ENCODE measurements around the gene DIABLO.
"Not testable (repeated sequence)": the region's sequence is repeated elsewhere in the genome, so short reads cannot be mapped to it uniquely, and the experiment has no call there.

DIABLO gene

GRCh38 chr12:122226366-122227125 is 694 bp upstream of the DIABLO start:
- peak overlapping the region; percentile 43 for H3K4me3 ChIP-seq (ENCODE audit: low read depth, low read length)
- no peak for DNase-seq (ENCODE audit: low read depth)

DNA sequence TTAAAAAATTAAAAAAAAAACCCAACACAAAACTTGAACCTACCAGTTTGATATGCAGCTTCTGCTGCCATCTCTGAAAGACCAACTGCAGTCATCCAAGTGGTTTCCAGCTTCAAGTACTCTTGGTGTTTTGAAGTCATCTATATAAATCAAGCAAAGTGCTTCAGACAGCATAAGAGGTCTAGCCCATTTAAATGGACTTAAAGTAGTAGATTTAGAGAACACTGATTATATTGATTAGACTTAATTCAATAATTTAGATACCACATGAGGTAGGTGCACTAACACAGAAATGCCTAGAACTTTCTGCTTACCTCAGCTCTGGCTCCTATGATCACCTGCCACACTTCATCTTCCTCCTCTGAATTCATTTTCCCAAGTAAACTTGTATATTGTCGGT is 9.4 kb downstream of the DIABLO start:
- no peak for DNase-seq (ENCODE audit: low read depth)
- no peak overlapping the region for H3K4me3 ChIP-seq (ENCODE audit: low read depth, low read length)

- H3K4me3 ChIP-seq (ENCODE audit: low read depth, low read length), result no peak overlapping the region
- DNase-seq (ENCODE audit: low read depth), result no peak
Measured at GRCh38 chr12:122215771-122216170, 10.1 kb downstream of the DIABLO start.

- no peak for DNase-seq (ENCODE audit: low read depth)
- H3K4me3 ChIP-seq (ENCODE audit: low read depth, low read length), result no peak overlapping the region
Measured at GRCh38 chr12:122208073-122208820, 17.6 kb downstream of the DIABLO start.

DNA sequence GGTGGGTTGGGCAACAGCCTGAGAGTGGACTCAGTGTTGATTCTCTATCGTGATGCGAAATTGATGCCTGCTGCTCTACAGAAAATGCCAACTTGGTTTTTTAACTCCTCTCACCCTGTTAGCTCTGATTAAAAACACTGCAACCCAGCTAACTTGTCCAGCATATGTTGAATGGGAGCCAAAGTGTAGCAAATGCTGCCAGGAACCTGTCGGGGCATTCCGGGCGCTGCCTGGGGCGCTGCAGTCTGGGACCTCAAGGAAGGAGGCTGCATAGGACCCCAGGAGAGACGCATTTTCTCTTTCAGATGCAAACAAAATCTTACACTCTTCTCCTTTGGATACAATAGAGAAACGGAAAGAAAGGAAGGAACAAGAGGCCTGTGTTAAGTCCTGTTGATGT is 18.5 kb downstream of the DIABLO start:
- no peak overlapping the region for H3K4me3 ChIP-seq (ENCODE audit: low read depth, low read length)
- DNase-seq (ENCODE audit: low read depth), result no peak

DNA sequence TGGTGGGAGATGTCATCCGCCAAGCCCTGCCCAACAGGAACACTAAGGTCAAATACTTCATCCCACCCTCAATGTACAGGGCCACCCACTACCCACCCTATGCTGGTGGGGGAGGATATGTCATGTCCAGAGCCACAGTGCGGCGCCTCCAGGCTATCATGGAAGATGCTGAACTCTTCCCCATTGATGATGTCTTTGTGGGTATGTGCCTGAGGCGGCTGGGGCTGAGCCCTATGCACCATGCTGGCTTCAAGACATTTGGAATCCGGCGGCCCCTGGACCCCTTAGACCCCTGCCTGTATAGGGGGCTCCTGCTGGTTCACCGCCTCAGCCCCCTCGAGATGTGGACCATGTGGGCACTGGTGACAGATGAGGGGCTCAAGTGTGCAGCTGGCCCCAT is 18.9 kb downstream of the DIABLO start:
- H3K4me3 ChIP-seq (ENCODE audit: low read depth, low read length), result no peak overlapping the region
- no peak for DNase-seq (ENCODE audit: low read depth)

DNA sequence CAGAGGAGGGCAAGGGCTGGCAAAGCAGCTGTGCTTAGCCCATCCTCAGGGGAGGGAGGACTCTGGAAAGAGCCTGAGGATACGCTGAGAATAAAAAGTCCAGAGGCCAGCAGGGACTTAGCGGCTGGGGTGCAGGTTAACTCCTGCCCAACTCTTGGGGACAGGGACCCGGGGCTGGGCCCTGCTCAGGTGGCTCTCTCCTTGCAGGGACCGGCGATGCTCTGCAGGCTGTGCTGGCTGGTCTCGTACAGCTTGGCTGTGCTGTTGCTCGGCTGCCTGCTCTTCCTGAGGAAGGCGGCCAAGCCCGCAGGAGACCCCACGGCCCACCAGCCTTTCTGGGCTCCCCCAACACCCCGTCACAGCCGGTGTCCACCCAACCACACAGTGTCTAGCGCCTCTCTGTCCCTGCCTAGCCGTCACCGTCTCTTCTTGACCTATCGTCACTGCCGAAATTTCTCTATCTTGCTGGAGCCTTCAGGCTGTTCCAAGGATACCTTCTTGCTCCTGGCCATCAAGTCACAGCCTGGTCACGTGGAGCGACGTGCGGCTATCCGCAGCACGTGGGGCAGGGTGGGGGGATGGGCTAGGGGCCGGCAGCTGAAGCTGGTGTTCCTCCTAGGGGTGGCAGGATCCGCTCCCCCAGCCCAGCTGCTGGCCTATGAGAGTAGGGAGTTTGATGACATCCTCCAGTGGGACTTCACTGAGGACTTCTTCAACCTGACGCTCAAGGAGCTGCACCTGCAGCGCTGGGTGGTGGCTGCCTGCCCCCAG is 19.6 kb downstream of the DIABLO start:
- no peak overlapping the region for H3K4me3 ChIP-seq (ENCODE audit: low read depth, low read length)

DNA sequence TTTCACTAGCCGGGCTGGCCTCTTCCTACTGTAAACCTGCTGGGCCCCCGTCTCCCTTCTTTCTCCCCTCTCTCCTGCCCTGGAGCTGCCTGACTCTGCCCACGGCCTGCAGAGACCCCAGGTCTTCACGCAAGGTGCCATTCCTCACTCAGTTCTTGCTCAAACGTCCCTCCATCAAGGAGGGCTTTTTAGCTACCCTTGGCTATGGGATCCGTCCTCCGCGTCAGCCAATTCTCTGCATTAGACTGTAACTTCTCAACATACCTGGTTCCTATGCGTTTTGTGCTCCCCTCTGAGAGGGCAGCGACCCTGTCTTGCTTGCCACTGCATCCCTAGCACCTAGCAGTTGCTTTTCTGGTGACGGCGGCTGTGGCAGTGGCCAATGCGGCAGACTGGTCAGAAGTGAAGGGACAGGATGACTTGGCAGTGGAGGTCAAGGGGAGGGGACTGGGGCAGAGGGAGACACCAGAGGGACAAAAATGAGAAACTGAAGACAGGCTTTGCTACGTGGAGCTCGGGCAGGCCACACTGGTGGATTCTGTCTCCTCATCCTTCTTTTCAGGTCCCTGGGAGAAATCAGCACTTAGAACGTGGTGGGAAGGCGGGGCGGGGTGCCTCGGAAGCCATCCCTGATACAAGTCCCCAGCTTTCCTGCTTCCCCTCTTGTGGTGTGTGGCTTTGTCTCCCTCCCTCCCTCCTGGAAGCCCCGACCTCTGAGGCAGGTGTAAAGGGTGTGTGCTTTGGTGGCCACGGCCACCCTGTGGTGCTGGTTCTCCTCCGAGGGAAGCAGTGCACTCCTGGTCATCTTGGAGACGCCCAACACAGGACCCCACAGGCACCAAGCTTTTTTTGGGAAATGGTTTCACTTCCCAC is 20.6 kb downstream of the DIABLO start:
- H3K4me3 ChIP-seq (ENCODE audit: low read depth, low read length), result no peak overlapping the region

More for the DNA sequence above, 19.6 kb downstream of the DIABLO start:
- no peak for DNase-seq (ENCODE audit: low read depth)

DNA sequence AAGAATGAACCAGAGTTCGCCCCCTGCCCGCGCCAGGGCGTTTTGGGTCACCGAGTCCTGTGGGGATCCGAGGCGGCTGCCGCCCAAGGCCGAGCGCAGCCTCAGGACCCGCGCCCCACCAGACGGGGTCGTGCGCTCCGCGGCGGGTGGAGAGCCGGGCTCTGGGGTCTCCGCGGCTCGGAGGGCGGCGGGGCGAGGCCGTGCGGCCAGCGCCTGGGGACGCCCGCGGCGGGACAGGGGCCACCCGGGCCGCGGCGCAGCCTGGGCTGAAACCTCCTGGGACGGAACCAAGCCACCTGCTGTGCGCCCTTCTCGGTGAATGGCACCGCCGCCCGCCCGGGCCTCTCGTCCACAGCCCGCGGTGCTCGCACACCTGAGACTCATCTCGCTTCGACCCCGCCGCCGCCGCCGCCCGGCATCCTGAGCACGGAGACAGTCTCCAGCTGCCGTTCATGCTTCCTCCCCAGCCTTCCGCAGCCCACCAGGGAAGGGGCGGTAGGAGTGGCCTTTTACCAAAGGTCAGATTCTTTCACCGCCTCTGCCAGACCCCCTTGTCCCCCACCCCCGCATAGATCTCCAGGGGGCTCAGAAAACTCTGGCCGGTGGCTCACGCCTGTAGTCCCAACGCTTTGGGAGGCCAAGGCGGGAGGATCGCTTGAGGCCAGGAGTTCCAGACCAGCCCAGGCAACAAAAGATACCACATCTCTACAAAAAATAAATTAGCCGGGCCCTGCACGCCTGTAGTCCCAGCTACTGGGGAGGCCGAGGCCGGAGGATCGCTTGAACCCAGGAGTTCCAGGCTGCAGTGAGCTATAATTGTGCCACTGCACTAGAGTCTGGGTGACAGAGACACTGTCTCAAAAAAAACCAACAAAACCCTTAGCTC is 21.4 kb downstream of the DIABLO start:
- no peak for DNase-seq (ENCODE audit: low read depth)
- H3K4me3 ChIP-seq (ENCODE audit: low read depth, low read length), result peak overlapping the region; percentile 60

More for the DNA sequence above, 20.6 kb downstream of the DIABLO start:
- DNase-seq (ENCODE audit: low read depth), result no peak

- DNase-seq (ENCODE audit: low read depth), result no peak
Measured at GRCh38 chr12:122203301-122204166, 22.3 kb downstream of the DIABLO start, which contains the start of gene B3GNT4. Gene B3GNT4, plus strand, starts transcription at chr12:122203709. Its CDS starts 910 bp downstream, at chr12:122204619.

GRCh38 chr12:122202811-122203210 is 23.0 kb downstream of the DIABLO start:
- not testable (repeated sequence) for DNase-seq (ENCODE audit: low read depth)
- peak overlapping the region; percentile 60 for H3K4me3 ChIP-seq (ENCODE audit: low read depth, low read length)

More at GRCh38 chr12:122203301-122204166, 22.3 kb downstream of the DIABLO start, which contains the start of gene B3GNT4:
- peak within 1 kb of the TSS; percentile 60 for H3K4me3 ChIP-seq (ENCODE audit: low read depth, low read length)

- no peak for DNase-seq (ENCODE audit: low read depth)
Measured at GRCh38 chr12:122202017-122202416, 23.8 kb downstream of the DIABLO start.

GRCh38 chr12:122201381-122201780 is 24.5 kb downstream of the DIABLO start:
- no peak overlapping the region for H3K4me3 ChIP-seq (ENCODE audit: low read depth, low read length)
- no peak for DNase-seq (ENCODE audit: low read depth)

More at GRCh38 chr12:122202017-122202416, 23.8 kb downstream of the DIABLO start:
- H3K4me3 ChIP-seq (ENCODE audit: low read depth, low read length), result no peak overlapping the region

DNA sequence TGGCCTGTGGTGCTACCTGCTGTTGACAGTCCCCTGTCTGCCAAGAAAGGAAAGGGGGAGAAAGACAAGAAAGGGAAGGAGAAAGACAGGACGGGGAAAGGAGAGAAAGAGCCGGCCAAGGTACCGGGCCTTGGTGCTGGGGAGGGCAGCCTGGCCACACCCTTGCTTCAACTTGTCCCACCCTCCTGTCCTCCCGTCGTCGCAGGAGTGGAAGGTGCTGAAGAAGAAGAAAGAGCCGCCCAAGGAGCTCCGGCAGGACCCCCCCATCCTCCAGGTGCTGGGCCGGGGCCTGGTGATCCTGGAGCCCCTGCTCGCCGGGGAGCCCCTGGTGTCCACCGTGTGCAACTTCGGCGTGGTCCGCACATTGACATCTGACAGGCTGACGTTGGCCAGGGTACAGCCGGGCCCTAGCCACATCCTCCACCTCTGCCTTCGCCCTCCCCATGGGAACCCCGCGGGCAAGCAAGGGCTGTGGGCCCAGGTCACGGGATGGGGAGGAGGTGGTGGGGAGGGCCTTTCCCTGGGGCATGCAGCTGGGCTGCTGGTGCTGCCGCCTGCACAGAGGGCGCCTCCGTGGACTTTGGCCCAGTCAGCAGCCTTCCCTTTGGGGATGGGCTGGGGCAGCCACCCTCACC is 25.2 kb downstream of the DIABLO start:
- no peak for DNase-seq (ENCODE audit: low read depth)
- no peak overlapping the region for H3K4me3 ChIP-seq (ENCODE audit: low read depth, low read length)

DNA sequence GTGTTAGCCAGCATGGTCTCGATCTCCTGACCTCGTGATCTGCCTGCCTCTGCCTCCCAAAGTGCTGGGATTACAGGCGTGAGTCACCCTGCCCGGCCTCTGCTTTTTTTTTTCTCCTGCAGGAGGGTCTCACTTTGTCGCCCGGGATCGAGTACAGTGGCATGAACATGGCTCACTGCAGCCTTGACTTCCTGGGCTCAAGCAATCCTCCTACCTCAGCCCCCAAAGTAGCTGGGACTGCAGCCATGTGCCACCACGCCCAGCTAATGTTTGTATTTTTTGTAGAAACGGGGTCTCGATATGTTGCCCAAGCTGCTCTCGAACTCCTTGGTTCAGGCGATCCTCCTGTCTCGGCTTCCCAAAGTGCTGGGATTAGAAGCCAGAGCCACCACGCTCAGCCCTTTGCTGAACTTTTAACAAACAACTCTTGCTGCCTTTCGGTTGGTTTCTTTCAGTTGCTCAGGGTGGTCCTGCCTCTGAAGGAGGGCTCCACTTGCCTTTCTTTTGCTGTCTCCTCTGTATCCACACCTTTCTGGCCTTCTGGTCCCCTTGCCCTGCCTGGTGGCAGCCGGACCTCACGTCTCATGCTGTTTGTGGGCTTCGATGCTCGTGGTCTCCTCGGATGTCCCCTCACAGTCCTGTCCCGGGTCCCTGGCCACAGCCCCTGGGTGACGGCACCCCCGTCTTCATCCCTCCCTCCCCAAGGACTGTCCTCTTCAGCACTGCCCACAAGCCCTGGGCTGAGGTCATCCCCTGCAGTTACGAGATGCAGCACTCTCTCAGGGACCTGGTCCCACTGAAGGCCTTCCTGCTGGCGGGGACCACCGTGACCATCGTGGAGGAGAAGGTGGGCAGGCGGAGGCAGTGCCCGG is 26.1 kb downstream of the DIABLO start:
- H3K4me3 ChIP-seq (ENCODE audit: low read depth, low read length), result no peak overlapping the region
- no peak for DNase-seq (ENCODE audit: low read depth)

DNA sequence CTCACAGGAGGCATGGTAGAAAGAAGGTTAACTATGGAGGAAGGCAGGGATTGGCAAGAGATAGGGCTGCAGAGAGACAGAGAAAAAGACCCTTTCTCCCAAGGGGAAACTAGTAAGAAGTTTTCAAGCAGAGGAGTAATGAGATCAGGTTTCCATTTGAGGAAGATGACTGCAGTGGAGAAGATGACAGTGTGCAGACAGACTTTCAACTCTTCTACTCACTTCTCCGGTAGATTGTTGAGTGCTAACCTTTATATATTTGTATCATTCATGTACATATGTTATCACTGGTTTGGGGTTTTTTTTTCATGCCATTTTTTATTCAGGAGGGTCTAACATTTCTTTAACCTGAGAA is 28.3 kb downstream of the DIABLO start:
- H3K4me3 ChIP-seq (ENCODE audit: low read depth, low read length), result no peak overlapping the region

More for the DNA sequence above, 28.3 kb downstream of the DIABLO start:
- no peak for DNase-seq (ENCODE audit: low read depth)

All from skeletal muscle cell (primary cell).